SK-N-SH (cell line): ENCODE measurements around the gene FAM228B. TPM values are rescaled to one million over a fixed set of nuclear protein-coding genes. Genes with fewer than 3 reads are reported as not detected.

Experiments
- CTCF ChIA-PET: fragments of 300-600, 350-600 bp; formaldehyde crosslinking; extraction: SDS; loops from one replicate; lab custom pipeline; 2021; lab: Yijun Ruan, JAX
- POLR2A ChIA-PET: fragments of 350-600 bp; sonication (Branson Sonifier 250); formaldehyde crosslinking; extraction: SDS; loops from one replicate; lab custom pipeline; 2020; ENCODE audit warnings: antibody characterized with exemption, inconsistent platforms; lab: Yijun Ruan, JAX
- DNase-seq: peaks from one replicate; pipeline ENCODE4 v3.0.0; 2012
- H2AFZ ChIP-seq: fragments of 200-600 bp; sonication (generic); 2 replicates; pipeline ENCODE4 v1.8.1; 2016; ENCODE audit warnings: antibody characterized with exemption, mild to moderate bottlenecking, low read depth
- H3F3A ChIP-seq: fragments of 200-600 bp; sonication (generic); replicated peaks from 2 replicates; pipeline ENCODE3; 2016; ENCODE audit warnings: antibody characterized with exemption, mild to moderate bottlenecking; ENCODE audit not compliant: insufficient read depth
- H3K27ac ChIP-seq, 2 experiments: fragments of 200-500 bp in 1 of 2; fragments of 200-600 bp in 1 of 2; sonication (Bioruptor generic) in 1 of 2; sonication (generic), shearing (Covaris generic) in 1 of 2; 2 replicates each; pipeline versions ENCODE4 v1.5.1 to v1.6.1; 2014 to 2016; ENCODE audit warnings: low read depth in 2 of 2, inconsistent platforms in 1 of 2, low read length in 1 of 2, mild to moderate bottlenecking in 1 of 2, mixed read lengths in 1 of 2
- H3K27me3 ChIP-seq: fragments of 200-600 bp; sonication (generic), shearing (Covaris generic); 2 replicates; pipeline ENCODE4 v1.6.1; 2016; ENCODE audit warnings: mixed run types; ENCODE audit not compliant: insufficient read depth
- H3K36me3 ChIP-seq, 2 experiments: fragments of 200-500 bp in 1 of 2; fragments of 200-600 bp in 1 of 2; sonication (Bioruptor generic) in 1 of 2; sonication (generic) in 1 of 2; replicated peaks in 1 of 2; 2 replicates each; pipeline versions ENCODE3 to v1.5.1; 2014 to 2016; ENCODE audit warnings: low read length in 1 of 2, mild to moderate bottlenecking in 1 of 2; ENCODE audit not compliant: insufficient read depth in 2 of 2, control insufficient read depth in 1 of 2
- H3K4me1 ChIP-seq, 2 experiments: fragments of 200-500 bp in 1 of 2; fragments of 200-600 bp in 1 of 2; sonication (Bioruptor generic) in 1 of 2; sonication (generic), shearing (Covaris generic) in 1 of 2; 2 replicates each; pipeline versions ENCODE4 v1.5.1 to v1.6.1; 2014 to 2016; ENCODE audit warnings: low read depth in 1 of 2, low read length in 1 of 2, mixed run types in 1 of 2; ENCODE audit not compliant: insufficient read depth in 2 of 2, control insufficient read depth in 1 of 2
- H3K4me2 ChIP-seq: fragments of 200-600 bp; sonication (generic), shearing (Covaris generic); 2 replicates; pipeline ENCODE4 v1.6.1; 2017; ENCODE audit warnings: mixed run types
- H3K4me3 ChIP-seq, 2 experiments: fragments of 200-500 bp in 1 of 2; fragments of 200-600 bp in 1 of 2; sonication (Bioruptor generic) in 1 of 2; sonication (generic), shearing (Covaris generic) in 1 of 2; 2 replicates each; pipeline versions ENCODE4 v1.5.1 to v1.8.1; 2014 to 2016; ENCODE audit warnings: low read depth in 2 of 2, inconsistent platforms in 1 of 2, low read length in 1 of 2, mild to moderate bottlenecking in 1 of 2, mixed read lengths in 1 of 2, moderate library complexity in 1 of 2
- H3K79me2 ChIP-seq: fragments of 200-600 bp; sonication (generic); 2 replicates; pipeline ENCODE4 v1.8.1; 2017; ENCODE audit warnings: mild to moderate bottlenecking; ENCODE audit not compliant: insufficient read depth
- H3K9ac ChIP-seq: fragments of 200-600 bp; sonication (generic); 2 replicates; pipeline ENCODE4 v1.6.1; 2017; ENCODE audit warnings: mixed run types
- H3K9me2 ChIP-seq: fragments of 200-600 bp; sonication (generic); 2 replicates; pipeline ENCODE4 v1.6.1; 2017; ENCODE audit warnings: mixed run types
- H3K9me3 ChIP-seq: fragments of 200-600 bp; sonication (generic); 2 replicates; pipeline ENCODE4 v1.6.1; 2017; ENCODE audit warnings: mixed run types, mild to moderate bottlenecking, moderate library complexity
- H4K20me1 ChIP-seq: fragments of 200-600 bp; sonication (generic); 2 replicates; pipeline ENCODE4 v1.6.1; 2017; ENCODE audit warnings: mild to moderate bottlenecking, mixed run types; ENCODE audit not compliant: insufficient read depth
- CHD2 ChIP-seq: fragments of 150-350 bp; IDR thresholded peaks from 2 replicates; pipeline ENCODE4 v1.6.1; 2018; ENCODE audit warnings: low read length; ENCODE audit not compliant: partially characterized antibody
- ELF1 ChIP-seq: IDR thresholded peaks from 2 replicates; pipeline ENCODE4 v1.4.0; 2012
- EZH2phosphoT487 ChIP-seq: fragments of 200-600 bp; sonication (generic); IDR thresholded peaks from 2 replicates; pipeline ENCODE4 v1.6.1; 2017; ENCODE audit warnings: low read depth, mixed run types, mild to moderate bottlenecking, antibody characterized with exemption, moderate library complexity, borderline replicate concordance
- FOXJ3 ChIP-seq: sonication (generic); formaldehyde crosslinking; IDR thresholded peaks from 2 replicates; pipeline ENCODE4 v1.5.1; 2020; ENCODE audit warnings: mild to moderate bottlenecking, missing genetic modification reagents
- FOXM1 ChIP-seq: IDR thresholded peaks from 2 replicates; pipeline ENCODE4 v1.4.0; 2012; ENCODE audit warnings: low read depth, mild to moderate bottlenecking
- GABPA ChIP-seq: IDR thresholded peaks from 2 replicates; pipeline ENCODE4 v1.4.0; 2012; ENCODE audit warnings: low read depth, mild to moderate bottlenecking
- GATA2 ChIP-seq: sonication (generic); formaldehyde crosslinking; IDR thresholded peaks from 2 replicates; pipeline ENCODE4 v1.5.0; 2020; ENCODE audit warnings: mild to moderate bottlenecking, missing genetic modification reagents
- NRF1 ChIP-seq: IDR thresholded peaks from 2 replicates; pipeline ENCODE4 v1.6.1; 2012; ENCODE audit warnings: low read depth, mild to moderate bottlenecking, low read length
- RAD21 ChIP-seq: IDR thresholded peaks from 2 replicates; pipeline ENCODE4 v1.6.1; 2012; ENCODE audit warnings: mild to moderate bottlenecking, low read length
- RFX5 ChIP-seq: IDR thresholded peaks from 2 replicates; pipeline ENCODE4 v1.6.1; 2012; ENCODE audit warnings: mild to moderate bottlenecking, improper control_type of control experiment, low read length
- RXRA ChIP-seq: IDR thresholded peaks from 2 replicates; pipeline ENCODE4 v1.4.0; 2012; ENCODE audit warnings: low read depth, mild to moderate bottlenecking, borderline replicate concordance
- SIN3A ChIP-seq: IDR thresholded peaks from 2 replicates; pipeline ENCODE4 v1.6.1; 2012; ENCODE audit warnings: low read depth, mild to moderate bottlenecking, low read length, moderate library complexity, borderline replicate concordance
- SMC3 ChIP-seq: IDR thresholded peaks from 2 replicates; pipeline ENCODE4 v1.6.1; 2012; ENCODE audit warnings: low read depth, low read length, improper control_type of control experiment
- TCF12 ChIP-seq: IDR thresholded peaks from 2 replicates; pipeline ENCODE4 v1.4.0; 2012
- TEAD4 ChIP-seq: IDR thresholded peaks from 2 replicates; pipeline ENCODE4 v1.4.0; 2012; ENCODE audit warnings: mild to moderate bottlenecking, borderline replicate concordance; ENCODE audit not compliant: insufficient read depth
- WGBS: methylation state at CpG from one replicate; pipeline ENCODE4 v1.1.6; 2017; ENCODE audit warnings: low lambda C conversion rate; 5-methylcytosine and 5-hydroxymethylcytosine counted together
- polyA plus RNA-seq, 3 experiments: library from polyadenylated mRNA; depleted of rRNA; stranded (reverse); fragments of >200 nt; gene quantifications; 2 replicates each; pipeline ENCODE4 v1.2.3, GENCODE V29; 2012
- TF ChIP-seq, protein P1 (sequence below): IDR thresholded peaks from 2 replicates; pipeline ENCODE4; 2012
- TF ChIP-seq, protein P2 (sequence below): IDR thresholded peaks from 2 replicates; pipeline ENCODE4 v1.6.1; 2012; ENCODE audit warnings: mild to moderate bottlenecking, low read depth, low read length, moderate library complexity

FAM228B gene
- polyA plus RNA-seq, 1 of the 3 experiments (the other 2 are of a cell fraction), result 5.3 TPM

DNA sequence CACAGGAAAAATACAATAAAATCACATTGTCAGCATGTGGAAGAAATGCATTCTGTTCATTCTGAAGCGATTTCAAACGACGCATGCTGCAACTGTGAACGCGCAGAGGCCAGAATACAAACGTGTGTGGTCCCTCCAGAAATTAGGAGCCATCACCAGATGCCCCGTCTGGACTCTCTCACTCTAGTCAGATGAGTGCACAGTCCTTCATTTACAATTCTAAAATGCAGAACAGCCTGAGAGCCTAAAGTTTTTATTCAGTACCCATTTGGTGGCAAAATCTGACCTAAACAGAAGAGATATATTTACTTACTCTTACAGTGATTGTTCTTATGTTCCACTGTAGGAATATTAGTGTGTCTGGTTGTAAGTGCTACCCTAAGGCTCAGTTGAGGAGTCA is 88.1 kb downstream of the FAM228B start:
- Histone ChIP-seq H3K27me3 (no peaks in the 10 kb centered on the region), H3K9me2 (no peaks in the 10 kb centered on the region), H3K4me3 (no peak overlapping the region), H4K20me1 (no peaks in the 10 kb centered on the region), H2AFZ (no peak overlapping the region), H3F3A (no peaks in the 10 kb centered on the region), H3K27ac (no peak overlapping the region), H3K9me3 (no peaks in the 10 kb centered on the region), H3K4me1 (no peaks in the 10 kb centered on the region), H3K36me3 (peaks cover 20 to 36% of the 10 kb centered on the region in 2 experiments), H3K79me2 (no peaks in the 10 kb centered on the region), H3K9ac (no peak overlapping the region), H3K4me2 (no peak overlapping the region)
- TF ChIP-seq RFX5, result no peak
- TF ChIP-seq ELF1, result no peak
- TF ChIP-seq, protein P1, sequence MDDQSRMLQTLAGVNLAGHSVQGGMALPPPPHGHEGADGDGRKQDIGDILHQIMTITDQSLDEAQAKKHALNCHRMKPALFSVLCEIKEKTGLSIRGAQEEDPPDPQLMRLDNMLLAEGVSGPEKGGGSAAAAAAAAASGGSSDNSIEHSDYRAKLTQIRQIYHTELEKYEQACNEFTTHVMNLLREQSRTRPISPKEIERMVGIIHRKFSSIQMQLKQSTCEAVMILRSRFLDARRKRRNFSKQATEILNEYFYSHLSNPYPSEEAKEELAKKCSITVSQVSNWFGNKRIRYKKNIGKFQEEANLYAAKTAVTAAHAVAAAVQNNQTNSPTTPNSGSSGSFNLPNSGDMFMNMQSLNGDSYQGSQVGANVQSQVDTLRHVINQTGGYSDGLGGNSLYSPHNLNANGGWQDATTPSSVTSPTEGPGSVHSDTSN, result no peak
- no peak for TF ChIP-seq SMC3
- TF ChIP-seq TCF12, result no peak
- TF ChIP-seq CHD2, result no peak
- no peak for TF ChIP-seq NRF1
- DNase-seq, result no peak
- ChIA-PET POLR2A (no interaction called here), CTCF (interaction anchor here (1.4 kb wide), 1 partner anchor 9 kb away, joined by 3 read pairs; no protein-coding TSS in a partner anchor)
- WGBS, result 80% methylated on average over 7 of the region's 7 CpGs

DNA sequence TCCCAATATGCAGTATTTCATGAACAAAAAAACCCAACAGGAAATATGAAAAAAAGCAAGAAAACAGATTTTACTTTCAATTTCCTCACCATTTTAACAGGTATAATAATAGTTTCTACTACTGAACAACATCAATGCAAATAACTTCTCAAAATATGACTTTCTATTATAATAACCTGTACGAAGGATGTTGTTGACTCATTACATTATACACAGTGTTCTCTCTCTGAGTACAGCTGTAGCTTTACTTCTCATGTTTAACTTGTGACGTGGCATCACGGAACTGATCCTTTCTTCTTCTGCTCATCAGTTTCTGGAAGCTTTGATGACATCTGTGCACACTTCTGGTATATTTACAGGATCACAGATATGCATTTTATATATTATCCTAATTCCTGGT is 91.6 kb downstream of the FAM228B start:
- no peaks in the 10 kb centered on the region for H3F3A ChIP-seq
- no peaks in the 10 kb centered on the region for H3K4me1 ChIP-seq
- no peaks in the 10 kb centered on the region for H3K27me3 ChIP-seq
- CTCF ChIA-PET, result interaction anchor here (1.0 kb wide), 1 partner anchor 14 kb away, joined by 3 read pairs; no protein-coding TSS in a partner anchor
- TF ChIP-seq RXRA (no peak), EZH2phosphoT487 (no peak), TEAD4 (no peak), SMC3 (no peak), GABPA (no peak), RAD21 (no peak), NRF1 (no peak), FOXJ3 (CRISPR knock-in tag) (no peak), GATA2 (no peak), ELF1 (no peak), SIN3A (no peak), CHD2 (no peak), RFX5 (no peak), FOXM1 (no peak)
- TF ChIP-seq, protein P1, result no peak
- TF ChIP-seq, protein P2, sequence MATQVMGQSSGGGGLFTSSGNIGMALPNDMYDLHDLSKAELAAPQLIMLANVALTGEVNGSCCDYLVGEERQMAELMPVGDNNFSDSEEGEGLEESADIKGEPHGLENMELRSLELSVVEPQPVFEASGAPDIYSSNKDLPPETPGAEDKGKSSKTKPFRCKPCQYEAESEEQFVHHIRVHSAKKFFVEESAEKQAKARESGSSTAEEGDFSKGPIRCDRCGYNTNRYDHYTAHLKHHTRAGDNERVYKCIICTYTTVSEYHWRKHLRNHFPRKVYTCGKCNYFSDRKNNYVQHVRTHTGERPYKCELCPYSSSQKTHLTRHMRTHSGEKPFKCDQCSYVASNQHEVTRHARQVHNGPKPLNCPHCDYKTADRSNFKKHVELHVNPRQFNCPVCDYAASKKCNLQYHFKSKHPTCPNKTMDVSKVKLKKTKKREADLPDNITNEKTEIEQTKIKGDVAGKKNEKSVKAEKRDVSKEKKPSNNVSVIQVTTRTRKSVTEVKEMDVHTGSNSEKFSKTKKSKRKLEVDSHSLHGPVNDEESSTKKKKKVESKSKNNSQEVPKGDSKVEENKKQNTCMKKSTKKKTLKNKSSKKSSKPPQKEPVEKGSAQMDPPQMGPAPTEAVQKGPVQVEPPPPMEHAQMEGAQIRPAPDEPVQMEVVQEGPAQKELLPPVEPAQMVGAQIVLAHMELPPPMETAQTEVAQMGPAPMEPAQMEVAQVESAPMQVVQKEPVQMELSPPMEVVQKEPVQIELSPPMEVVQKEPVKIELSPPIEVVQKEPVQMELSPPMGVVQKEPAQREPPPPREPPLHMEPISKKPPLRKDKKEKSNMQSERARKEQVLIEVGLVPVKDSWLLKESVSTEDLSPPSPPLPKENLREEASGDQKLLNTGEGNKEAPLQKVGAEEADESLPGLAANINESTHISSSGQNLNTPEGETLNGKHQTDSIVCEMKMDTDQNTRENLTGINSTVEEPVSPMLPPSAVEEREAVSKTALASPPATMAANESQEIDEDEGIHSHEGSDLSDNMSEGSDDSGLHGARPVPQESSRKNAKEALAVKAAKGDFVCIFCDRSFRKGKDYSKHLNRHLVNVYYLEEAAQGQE, result no peak
- no peaks in the 10 kb centered on the region for H4K20me1 ChIP-seq
- no peak overlapping the region for H3K27ac ChIP-seq
- H3K4me3 ChIP-seq, result no peak overlapping the region
- no peak for DNase-seq
- H3K9ac ChIP-seq, result no peak overlapping the region
- no peaks in the 10 kb centered on the region for H3K9me3 ChIP-seq
- 96% methylated on average over 3 of the region's 3 CpGs for WGBS
- H3K4me2 ChIP-seq, result no peak overlapping the region
- POLR2A ChIA-PET, result no interaction called here
- H3K9me2 ChIP-seq, result no peaks in the 10 kb centered on the region
- no peaks in the 10 kb centered on the region for H3K79me2 ChIP-seq
- no peak overlapping the region for H2AFZ ChIP-seq
- H3K36me3 ChIP-seq, result peaks cover 17 to 20% of the 10 kb centered on the region in 2 experiments
